CD4-positive, alpha-beta T cell treated with Interferon alpha-2 for 1 hour (primary cell): ENCODE results near the gene EGFR.

ENCODE experiments used
- DNase-seq, 2 donors: peaks; one replicate each; pipeline ENCODE4 v3.0.0-alpha.2; 2020 to 2022

EGFR gene

DNA sequence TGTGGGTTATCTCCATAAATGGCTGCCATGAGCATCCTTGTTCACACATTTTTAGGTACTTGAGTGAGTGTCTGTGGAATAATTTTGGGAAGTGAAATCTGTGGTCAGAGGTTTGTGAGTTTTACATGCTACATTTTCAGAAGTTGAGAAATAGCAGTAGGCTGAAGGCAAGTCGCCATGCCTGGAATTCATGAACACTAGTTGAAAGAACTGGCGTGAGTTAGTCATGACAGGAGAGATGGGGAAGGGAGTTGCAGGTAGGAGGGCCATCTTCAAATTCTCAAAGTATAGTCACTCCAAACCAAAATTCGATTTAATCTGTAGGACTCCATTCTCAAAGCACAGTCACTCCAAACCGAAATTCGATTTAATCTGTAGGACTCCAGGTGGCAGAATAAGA, 89.6 kb downstream of the EGFR start:
- DNase-seq: no peak

DNA sequence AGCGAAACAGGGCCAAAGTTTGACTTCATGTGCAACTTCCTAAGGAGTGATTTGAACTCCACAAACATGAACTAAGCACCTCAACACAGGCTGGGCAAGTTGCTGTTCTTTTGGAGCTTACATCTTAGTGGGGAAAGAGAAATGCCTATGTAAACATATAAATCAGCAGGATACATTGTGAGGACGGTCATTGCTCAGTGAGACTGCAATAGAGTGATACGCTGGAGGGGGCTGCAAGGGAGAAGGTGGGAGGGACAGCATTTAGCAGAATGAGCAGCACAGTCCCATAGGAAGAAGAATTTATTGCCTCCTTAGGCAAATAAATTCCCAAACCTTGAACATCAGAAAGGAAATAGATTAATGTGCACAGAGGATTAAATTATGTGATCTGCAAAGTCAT, 90.0 kb downstream of the EGFR start:
- no peak for DNase-seq

DNA sequence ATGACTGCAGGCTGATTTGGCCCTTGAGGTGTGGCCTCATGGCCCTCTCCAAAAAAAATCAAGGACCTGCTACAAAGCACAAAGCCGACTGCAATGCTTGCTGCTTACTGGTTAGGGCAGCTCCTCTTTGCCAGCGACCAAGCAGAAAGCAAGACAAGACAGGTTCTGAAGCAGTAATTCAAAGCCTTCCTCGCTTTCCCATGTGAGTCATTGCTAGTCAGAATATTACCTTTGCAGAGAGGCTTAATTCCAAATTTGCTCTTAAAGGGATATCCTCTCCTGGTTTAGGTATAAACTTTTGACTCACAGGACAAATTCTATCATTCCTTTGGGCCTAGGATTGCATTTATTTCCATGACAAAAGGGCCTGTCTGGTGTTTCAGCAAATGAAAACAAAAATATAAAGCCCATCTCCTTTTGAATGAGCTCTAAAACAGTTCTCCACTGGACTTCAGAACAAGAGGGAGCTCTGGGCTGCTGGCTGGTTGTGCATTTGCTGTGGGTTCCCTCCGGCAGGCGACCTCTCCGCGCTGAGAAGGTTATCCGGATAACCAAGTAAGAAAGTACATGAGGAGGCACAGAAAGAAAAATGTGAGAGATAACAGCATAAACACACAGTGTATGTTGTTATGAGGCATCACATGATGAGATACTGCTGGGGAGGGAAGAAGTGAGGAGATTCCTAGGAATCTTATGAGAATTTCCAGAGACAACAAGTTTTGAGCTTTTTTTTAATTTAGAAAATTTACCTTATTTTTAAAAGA, 90.8 kb downstream of the EGFR start:
- DNase-seq: no peak

DNA sequence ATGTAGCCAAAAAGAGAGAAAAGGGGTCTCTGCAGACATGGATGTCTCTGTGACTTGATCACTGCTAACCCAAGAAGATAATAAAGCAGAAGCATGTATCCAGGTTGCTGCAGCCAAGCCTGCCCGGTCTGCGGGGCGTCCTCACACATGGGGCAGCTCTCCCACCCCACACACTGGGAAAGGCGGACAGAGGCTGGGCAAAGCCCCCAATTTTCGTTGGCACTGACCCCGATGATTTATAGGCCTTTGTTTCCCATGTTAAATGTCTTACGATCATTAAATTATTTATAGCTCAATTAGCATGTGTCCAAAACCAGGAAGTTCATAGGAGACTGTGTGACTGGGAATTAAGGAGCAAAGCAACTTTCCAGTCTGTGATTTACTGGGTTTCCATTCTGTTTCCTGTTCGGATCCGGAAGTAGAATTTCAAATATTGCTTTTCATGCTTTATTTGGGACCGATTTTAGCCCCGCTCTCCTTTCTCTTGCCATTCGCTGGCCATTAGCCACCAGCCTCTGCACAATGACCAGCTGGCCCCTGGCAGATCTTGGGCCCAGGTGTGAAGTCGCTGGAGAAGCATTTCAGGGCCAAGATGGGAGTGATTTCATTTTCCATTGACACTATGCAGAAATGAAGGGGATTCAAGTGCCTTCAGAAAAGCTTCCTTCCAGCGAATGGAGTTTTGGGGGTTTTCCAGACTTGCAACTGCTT, 91.6 kb downstream of the EGFR start:
- no peak for DNase-seq

DNA sequence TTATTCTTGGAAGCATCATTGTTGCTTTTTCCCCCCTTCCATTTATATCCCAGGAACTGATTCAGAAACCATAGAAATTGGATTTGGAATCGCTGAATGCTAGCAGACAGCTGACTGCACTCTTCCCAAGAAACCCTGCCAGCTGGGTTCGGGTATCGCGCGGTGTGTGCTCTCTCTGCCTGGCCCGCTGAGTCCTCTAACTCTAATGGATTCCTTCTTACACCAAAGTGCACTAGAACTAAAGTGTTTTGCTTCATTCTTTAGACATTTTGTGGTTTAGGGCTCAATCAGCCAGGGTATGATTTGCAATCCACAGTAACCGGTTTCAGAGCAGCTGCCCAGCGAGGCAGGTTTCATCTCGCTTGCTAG, 92.2 kb downstream of the EGFR start:
- no peak for DNase-seq

DNA sequence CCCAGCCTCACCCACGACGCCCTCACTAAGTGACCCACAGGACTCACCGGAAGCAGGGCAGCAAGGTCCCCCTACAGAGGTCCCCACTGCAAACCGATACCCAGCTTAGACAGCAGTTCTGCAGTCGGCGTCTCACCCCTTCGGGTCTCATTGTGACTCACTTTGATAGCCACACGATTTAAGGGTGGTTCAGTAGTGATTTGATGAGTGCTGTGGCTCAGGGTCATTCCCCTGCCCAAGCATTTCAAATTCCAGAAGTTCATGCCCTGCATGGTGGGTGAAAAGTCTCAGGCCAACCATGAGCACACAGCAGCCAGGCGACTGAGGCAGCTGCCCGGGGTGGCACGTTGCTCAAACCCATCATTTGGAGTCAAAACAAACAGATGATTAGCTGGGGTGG, 93.2 kb downstream of the EGFR start:
- DNase-seq: no peak

DNA sequence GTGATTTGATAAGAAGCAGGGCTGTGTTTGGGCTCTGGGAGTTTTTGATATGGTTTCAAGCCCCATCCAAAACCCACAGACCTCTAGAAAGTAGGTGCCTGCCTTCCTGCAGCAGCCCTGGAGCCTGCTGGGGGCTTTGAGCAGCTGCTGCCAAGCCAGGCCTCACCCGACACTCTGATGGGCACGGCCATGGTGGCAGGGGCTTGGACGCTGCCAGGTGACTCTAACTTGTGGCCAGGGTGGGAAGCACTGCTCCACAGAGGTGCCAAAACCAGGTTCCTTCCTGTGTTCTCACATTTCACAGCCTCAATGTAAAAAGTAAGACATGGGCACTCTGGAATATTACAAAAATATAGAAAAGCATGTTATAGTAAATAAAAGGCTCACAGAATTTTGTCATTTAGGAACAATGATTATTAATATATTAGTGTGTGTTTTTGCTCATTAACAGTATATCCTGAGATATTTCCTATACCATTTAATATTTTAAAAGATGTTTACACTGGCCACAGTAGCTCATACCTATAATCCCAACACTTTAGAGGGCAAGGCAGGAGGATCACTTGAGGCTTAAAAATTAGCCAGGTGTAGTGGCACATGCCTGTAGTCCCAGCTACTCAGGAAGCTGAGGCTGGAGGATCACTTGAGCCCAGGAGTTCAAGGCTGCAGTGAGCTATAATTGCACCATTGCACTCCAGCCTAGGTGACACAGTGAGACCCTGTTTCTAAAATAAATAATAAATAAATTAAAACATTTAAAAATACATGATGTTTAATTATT, 95.1 kb downstream of the EGFR start:
- no peak for DNase-seq

DNA sequence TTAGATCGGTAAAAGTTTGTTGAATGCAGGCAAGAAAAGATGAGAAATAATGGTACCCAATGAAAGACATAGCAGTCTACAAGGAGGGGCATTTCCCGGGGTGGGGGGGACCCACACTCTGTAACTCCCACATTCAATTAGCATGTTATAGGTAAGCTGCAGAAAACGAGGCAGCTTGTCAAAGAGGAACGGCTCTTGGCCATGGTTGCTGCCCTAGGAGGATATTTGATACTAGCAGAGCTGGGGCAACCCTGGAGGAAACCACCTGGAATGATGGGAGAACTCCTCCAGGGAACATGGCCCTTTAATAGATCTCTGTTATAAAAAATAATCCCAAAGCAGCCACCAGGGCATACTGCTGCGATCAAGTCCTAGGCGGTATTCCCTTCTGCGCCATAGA, 98.5 kb downstream of the EGFR start:
- no peak for DNase-seq

DNA sequence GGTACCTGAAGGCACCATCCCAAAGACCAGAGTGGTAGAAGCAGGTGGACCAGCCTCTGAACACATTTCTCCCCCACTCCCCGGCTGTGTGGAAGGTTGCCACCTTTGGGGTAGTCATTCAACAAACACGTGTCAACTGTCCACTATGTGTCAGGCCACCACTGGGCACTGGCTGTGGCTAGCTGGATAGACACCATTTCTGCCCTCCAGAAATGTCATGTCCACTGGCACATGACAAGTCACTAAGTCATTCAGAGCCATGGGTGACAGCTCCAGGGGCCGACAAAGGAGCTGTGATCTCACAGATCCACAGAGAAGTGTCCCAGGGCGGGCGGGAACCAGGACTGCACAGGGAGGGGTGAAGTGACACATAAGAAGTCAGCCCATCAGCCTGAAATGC, 99.6 kb downstream of the EGFR start:
- no peak for DNase-seq

DNA sequence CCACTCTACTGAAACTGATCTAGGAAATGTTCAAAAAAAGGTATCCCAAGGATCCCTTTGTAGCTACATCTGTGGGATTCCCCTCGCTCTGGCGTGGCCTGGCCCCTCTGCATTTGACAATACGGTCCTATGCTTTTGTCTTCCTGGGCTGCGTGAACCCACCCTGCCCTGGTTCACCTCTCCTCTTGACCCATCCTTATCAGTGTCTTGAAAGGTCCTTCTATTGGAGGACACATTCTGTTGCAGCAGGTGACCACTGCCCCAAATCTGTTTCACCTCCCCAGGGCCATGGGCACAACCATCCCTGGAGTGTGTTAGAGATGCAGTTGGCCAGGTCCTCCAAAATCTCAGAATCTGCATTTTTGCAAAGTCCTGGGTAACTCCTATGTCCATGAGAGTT, 100.8 kb downstream of the EGFR start:
- DNase-seq: no peak

DNA sequence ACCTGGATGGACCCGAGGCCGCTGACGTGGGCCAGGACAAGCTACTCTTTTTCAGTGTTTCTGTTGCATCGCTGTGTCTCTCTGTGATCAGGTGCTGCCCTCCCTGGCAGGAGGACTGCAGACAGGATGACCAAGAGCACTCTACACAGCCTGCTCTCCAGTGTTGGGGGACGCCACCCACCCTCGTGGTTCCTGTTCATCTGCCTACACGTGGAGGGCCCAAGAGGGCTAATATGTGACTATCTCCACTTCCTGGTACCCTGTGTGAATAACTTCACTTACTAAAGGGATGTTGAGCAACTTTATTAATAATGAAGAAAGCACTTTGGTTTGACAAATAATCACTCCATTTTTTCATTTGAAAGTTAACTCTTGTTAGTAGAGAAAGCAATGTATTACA, 101.3 kb downstream of the EGFR start:
- DNase-seq: no peak

DNA sequence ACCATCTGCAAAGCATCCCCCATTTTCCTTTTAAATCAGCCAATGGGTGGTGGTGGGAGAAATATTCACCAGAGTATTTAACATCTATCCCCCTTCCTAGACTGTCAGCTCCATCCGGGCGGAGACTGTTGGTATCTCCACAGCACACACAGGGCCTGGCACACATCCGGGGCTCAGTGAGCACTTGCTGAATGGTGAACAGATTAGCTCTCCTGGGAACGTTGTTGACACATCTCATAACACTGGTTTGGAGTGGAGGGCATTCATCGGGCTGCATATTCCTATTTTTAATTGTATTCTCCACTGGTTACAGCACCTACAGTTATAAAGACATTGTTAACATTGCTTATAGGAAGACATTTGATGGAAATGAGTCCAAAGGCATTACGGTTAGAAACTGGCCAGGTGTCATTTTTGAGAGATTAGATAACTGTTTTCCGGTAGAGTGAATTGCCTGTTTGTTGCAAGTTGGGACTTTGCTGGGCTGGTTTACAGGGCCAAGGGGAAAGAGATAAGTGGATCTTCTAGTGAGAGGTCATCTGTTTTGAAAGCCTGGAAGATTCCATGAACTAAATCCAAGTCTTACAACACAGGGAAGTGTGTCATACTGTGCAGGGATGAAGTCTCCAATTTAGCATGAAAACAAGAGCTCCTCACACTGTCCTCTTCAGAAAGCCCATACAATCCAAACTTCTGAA, 101.8 kb downstream of the EGFR start:
- DNase-seq: no peak

DNA sequence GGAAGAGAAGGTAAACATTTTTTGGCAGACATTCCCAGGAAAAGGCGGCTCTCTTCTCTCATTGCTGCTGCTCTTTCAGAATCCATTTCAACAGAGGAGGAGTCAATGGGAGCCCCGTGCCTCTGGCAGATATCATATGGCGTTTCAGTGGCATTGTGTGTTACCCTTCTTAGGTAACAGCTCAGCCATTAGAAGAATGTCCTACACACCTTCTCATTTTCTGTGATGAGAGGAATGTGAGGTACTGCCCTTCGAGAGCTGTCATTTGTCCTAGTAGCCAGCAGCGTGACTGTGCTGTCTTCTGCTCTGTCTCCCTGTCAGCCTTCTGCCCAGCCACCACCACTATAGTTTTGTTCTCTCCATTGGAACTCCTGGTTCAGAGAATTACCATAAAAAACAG, 102.4 kb downstream of the EGFR start:
- DNase-seq: no peak

DNA sequence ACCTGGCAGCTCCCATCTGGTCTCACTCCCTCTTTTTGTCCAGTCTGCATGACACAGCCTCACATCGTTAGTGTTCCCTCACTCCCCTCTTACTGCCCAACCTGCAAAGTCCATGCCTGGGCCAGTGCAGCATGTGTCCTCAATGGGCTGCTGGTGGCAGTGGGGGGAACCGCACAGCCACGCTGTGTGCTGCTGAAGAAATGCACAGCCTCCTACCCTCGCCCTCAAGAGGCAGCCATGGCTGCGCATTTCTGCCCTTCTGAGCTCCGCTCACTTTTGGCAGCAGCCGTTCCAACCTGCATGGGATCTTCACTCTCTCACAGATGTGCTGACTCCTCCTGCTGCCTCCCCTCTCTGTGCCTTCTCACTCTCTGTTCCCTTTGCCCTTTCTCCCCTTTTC, 103.4 kb downstream of the EGFR start:
- no peak for DNase-seq

DNA sequence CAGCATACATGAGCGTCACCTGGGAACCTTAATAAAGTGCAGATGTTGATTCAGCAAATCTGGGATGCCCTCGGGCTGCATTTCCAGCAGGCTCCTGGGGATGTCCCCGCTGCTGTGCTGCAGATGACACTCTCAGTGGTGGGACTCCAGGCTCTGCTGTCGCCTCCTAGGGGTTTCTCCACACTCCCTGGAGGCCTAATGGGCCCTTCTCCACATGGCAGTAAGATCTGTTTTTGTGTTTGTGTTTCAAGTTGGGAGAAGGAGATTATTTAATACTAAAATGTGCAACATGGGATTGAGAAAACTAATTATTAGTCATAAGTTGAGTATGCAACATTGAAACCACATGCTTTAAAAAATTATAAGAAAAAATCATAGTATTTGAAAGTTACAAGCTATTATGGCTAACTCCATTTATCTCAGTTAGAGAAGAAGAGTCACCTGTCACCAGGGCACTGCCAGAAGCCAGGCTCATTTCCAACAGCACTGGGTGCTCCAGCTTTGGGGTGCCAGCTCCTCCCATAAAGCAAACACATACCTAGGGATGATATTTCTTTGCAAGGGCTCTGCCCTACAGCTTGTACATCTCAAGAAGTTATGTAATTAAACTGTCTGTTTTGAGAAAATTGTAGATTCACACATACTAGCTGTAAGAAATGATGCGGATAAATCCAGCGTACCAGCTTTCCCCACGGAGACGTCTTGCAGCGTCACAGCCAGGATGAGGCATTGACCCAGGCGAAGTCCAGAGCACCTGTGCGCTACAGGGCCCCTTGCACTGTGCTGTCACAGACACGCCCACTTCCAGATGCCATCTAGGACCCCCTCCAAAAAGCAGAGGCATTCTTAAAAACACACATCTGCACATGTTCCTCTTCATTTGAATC, 106.4 kb downstream of the EGFR start:
- DNase-seq: no peak

DNA sequence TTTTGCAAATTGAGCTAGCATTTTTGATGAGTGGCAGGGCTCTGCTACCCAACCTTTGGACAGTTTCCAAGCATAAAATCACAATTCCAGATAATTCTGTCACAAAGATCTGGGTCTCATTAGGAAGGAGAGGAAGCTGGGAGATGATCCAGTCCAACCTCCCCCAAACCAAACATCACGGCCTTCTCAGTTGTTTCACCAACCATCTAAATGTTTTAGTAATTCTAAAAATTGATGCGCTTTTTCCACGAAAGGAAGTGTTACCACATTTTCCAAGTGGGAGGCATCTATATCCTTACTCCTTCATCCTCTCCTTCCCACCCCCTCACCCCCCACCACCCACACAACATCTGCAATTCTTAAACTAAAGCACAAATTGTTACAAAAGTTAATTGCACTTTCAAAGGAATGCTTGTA, 108.3 kb downstream of the EGFR start:
- no peak for DNase-seq

DNA sequence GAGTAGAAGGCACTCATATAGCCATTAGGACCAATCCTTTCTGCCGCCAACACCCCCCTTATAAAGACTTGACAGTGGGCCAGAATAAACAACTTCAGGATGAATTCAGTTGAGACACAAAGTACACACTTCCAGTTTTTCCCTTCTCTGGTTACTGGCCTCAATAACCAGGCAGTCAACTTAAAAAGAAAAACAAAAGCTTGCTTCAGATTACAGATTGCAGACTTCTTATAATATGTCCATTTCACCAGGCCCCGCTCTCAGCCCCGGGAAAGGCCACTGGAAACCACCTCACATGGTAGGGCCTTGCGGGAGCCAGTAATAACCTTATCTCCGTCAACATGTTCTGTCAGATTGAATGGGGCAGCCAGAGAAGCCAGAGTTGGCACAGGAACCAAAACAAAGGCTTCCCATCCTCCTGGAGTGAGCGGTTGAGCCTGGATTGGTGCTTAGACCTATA, 108.8 kb downstream of the EGFR start:
- DNase-seq: no peak

DNA sequence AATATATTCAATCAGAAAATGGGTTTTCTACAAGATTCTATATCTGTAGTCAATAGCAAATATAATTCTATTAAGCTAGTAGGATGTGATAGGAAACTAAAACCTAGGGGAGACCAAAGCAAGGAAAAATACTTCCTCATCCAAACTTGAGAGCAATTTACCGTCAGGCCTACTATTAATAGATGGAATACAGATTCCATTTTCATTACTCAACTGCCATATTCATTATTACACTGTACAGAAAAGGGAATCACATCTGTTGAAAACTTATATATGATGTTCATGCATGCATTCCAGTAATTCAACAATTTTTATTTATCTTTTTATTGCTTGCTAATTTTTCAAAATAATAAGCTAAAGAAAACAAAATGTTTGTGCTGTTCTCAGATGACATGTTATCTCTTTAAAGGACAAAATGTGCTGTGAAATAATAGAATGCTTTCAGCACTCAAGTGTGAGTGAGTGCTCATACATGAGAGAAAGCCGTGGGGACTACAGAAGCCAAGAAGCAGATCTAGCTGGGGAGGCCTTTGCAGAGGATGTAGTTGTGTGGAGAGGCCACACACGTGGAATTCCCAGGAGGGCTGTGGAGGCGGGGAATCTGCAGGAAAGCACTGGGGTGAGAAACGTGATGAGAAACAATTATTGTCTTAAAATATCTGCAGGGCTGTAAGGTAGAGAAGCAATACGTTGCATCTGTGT, 110.0 kb downstream of the EGFR start:
- no peak for DNase-seq

DNA sequence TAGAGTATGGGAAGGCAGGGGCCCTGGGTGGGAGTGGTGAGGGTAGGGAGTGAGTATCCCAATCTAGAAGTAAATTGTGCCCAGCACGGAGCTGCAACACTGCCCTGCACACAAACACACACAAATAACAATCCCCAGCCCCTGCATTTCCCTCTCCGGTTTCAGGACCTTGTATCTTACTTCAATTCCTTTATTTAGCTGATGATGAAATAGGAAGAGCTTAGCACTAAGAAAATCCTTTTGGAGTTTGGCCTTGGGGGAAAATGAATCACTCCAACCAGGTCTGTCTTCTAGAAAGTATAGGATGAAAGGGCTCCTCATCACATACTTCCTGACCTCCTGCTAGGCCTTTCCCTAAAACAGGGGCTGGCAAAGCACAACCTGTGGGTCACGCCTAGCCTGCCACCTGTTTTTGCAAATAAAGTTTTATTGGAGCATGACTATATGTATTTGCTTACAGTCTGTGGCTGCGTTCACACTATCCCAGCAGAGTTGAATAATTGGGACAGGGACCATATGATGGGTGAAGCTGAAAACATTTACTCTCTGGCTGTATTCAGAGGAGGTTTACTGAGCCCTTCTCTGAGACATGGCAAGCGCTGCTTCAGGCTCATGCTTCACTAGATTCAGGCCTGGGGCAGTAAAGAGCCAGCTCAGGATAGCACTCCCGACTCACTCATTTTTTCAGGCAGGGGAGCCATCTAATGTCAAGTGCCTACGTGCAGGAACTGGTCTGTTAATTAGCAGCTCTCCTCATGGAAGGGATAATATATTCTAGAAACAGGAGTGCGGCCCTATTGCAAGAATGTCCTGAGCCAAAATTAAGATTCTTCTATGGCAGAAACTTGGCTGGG, 111.0 kb downstream of the EGFR start:
- no peak for DNase-seq

DNA sequence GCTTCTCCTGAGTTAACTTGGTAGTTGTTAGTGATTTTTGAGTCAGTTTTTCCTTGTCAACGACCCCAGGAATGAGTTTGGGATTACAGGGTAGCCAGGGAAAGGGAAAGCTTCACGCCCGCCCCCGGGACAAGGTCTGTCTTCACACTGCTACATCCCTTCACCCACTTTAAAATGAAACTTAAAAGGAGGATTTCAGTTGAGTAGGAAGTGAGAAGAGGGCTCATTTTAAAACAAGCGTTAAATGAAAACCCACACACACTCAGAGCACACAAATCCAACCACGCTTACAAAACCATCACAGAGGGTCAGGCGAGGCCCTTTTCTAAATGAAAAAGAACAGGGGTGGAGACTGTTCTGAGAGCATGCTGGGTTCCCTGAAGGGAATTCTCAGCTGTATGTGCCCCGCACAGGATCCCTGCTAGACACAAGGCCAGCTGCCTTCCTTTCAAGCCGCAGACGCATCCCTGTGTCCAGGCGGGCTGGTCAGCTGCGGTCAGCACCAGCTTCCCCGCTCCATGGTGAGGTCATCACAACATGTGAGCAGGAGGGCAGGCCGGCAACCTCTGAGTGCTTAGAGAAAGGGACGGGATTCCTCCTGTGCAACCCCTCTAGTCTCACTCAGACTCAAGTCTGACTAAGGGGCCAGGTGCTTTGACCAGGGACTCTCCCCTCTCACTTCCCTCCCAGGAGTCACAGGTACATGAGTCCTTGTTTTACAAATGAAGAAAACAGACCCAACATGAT, 111.8 kb downstream of the EGFR start:
- no peak for DNase-seq
